Heart right ventricle (tissue), 16 donors: ENCODE measurements around the gene KCTD15. TPM values are rescaled to one million over a fixed set of nuclear protein-coding genes. Genes with fewer than 3 reads are reported as not detected.

Source experiments
- ATAC-seq, 8 donors: fragments of 200-7000 bp; cut with Tn5 transposase; one replicate each; pipeline ENCODE4 v1.9.1; 2020; ENCODE audit warnings: mild to moderate bottlenecking in 8 of 8, moderate library complexity in 8 of 8, moderate number of reproducible peaks in 1 of 8
- DNase-seq, 2 donors: peaks; one replicate each; pipeline ENCODE4 v3.0.0-alpha.2; 2020
- H3K27ac ChIP-seq, 10 donors: fragments of 200-600 bp; sonication (generic) in 2 of 10; one replicate each; pipeline versions ENCODE4 v1.5.0 to v1.8.0; 2020 to 2022; ENCODE audit warnings: mild to moderate bottlenecking in 3 of 10
- H3K27me3 ChIP-seq, 7 donors: fragments of 200-600 bp; one replicate each; pipeline ENCODE4 v1.8.0; 2021 to 2022; ENCODE audit warnings: mild to moderate bottlenecking in 2 of 7
- H3K36me3 ChIP-seq, 9 donors: fragments of 200-600 bp; sonication (generic) in 1 of 9; one replicate each; pipeline versions ENCODE4 v1.5.0 to v1.8.0; 2020 to 2022; ENCODE audit warnings: mild to moderate bottlenecking in 2 of 9
- H3K4me1 ChIP-seq, 9 donors: fragments of 200-600 bp; sonication (generic) in 1 of 9; one replicate each; pipeline versions ENCODE4 v1.5.0 to v1.8.0; 2020 to 2022; ENCODE audit warnings: mild to moderate bottlenecking in 4 of 9
- H3K4me3 ChIP-seq, 10 donors: fragments of 200-600 bp; sonication (generic) in 2 of 10; one replicate each; pipeline versions ENCODE4 v1.5.0 to v1.8.0; 2020 to 2022; ENCODE audit warnings: mild to moderate bottlenecking in 7 of 10, moderate library complexity in 2 of 10
- H3K9me3 ChIP-seq, 11 donors: fragments of 200-600 bp in 10 of 11; sonication (generic) in 2 of 11; one replicate each; pipeline versions ENCODE4 v1.5.0 to v1.8.0; 2013 to 2022; ENCODE audit warnings: mild to moderate bottlenecking in 2 of 11, control low read depth in 1 of 11, moderate library complexity in 1 of 11
- WGBS, 2 donors: extraction: QIAGEN DNeasy Blood & Tissue Kit; methylation state at CpG; one replicate each; pipeline ENCODE4 v1.1.7; 2013; ENCODE audit warnings: inconsistent platforms in 1 of 2; 5-methylcytosine and 5-hydroxymethylcytosine counted together
- intact Hi-C, 10 donors: fragments of 100-400 bp; cut with DNase I; formaldehyde crosslinking; loops; one replicate each; pipeline versions ENCODE4 v1.11.1 to v1.14.2; 2022
- polyA plus RNA-seq, 2 donors: library from polyadenylated mRNA; stranded (reverse); fragments of 200-250 nt; gene quantifications; one replicate each; pipeline ENCODE4 v1.2.3, GENCODE V29; 2013
- total RNA-seq, 10 donors: library from RNA; stranded (reverse); fragmentation: NEBNext Ultra II Directional in 3 of 10; extraction: Animal tissue kit (Norgen Biotek cat#: 25700) in 3 of 10; gene quantifications; one replicate each; pipeline versions ENCODE4 v1.2.1 to v1.2.4, GENCODE V29; 2021 to 2023
- TF ChIP-seq, protein P1 (sequence below), 9 donors: fragments of 200-600 bp; sonication (generic) in 2 of 9; IDR thresholded peaks; one replicate each; pipeline versions ENCODE4 v1.5.0 to v1.8.0; 2021 to 2022; ENCODE audit warnings: antibody characterized with exemption in 9 of 9, mild to moderate bottlenecking in 5 of 9, moderate library complexity in 1 of 9
- donor health status: Arrhythmogenic right ventricular cardiomyopathy.
- donor health status: ischemic (EF 13 %, LVEDD 7.1; RV severe dilation, severe dysfunction).
- donor health status: healthy with polysubstance abuse.
- donor health status: DM: no; HTN: yes; CAD: no.
- donor health status: DM: no; HTN: no; CAD: no.
- donor health status: ischemic (EF 25% LVEDD 6.9; RV normal size, moderate dysfunction).
- donor health status: ischemic (EF 25% LVEDD 5.7; RV mildly dilated, moderate dysfunction).
- donor health status: healthy.
- donor health status: DM: yes; HTN: yes; CAD: no.
- donor health status: Ischemic cardiomyopathy.
- donor health status: ischemic (EF 35%, LVEDD 5.7; RV mildly dilated, moderate dysfunction).
- donor health status: nonischemic (EF 11% LVEDD 7.7; RV severe dilation, severe dysfunction).
- donor health status: DM: yes; HTN: yes; CAD: no.
- donor health status: PGD.
- donor health status: ischemic (EF 29% LVEDD 5.4; RV normal size, mild dysfunction).
- donor health status: nonischemic (EF 23%, LVEDD 6.1; RV moderate dilation, normal function).

Gene KCTD15
- total and polyA plus RNA-seq, 12 donors = 3.5 to 22.5 (median 7.5) TPM

- no peaks in the 10 kb centered on the region for H3K36me3 ChIP-seq
- no peak overlapping the region for H3K4me3 ChIP-seq
- ATAC-seq (no peak), DNase-seq (no peak)
- intact Hi-C loops = loop anchor here in 2 of 10 donors (5.0 to 10.0 kb wide), 2 partner anchors 283 to 355 kb away; no protein-coding TSS in a partner anchor
- TF ChIP-seq, protein P1, sequence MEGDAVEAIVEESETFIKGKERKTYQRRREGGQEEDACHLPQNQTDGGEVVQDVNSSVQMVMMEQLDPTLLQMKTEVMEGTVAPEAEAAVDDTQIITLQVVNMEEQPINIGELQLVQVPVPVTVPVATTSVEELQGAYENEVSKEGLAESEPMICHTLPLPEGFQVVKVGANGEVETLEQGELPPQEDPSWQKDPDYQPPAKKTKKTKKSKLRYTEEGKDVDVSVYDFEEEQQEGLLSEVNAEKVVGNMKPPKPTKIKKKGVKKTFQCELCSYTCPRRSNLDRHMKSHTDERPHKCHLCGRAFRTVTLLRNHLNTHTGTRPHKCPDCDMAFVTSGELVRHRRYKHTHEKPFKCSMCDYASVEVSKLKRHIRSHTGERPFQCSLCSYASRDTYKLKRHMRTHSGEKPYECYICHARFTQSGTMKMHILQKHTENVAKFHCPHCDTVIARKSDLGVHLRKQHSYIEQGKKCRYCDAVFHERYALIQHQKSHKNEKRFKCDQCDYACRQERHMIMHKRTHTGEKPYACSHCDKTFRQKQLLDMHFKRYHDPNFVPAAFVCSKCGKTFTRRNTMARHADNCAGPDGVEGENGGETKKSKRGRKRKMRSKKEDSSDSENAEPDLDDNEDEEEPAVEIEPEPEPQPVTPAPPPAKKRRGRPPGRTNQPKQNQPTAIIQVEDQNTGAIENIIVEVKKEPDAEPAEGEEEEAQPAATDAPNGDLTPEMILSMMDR (IDR thresholded peaks at IDR 0.05) = no peak
- H3K9me3 ChIP-seq = no peaks in the 10 kb centered on the region
- 86 to 90% methylated on average over 5 of the region's 5 CpGs for WGBS, 2 donors
- H3K27ac ChIP-seq = no peak overlapping the region
- H3K27me3 ChIP-seq = peaks cover 0 to 26% (median 11%) of the 10 kb centered on the region in 7 donors
- peaks cover 0 to 7% (median 3%) of the 10 kb centered on the region in 9 donors for H3K4me1 ChIP-seq
Measured at GRCh38 chr19:33789344-33789743, 7.3 kb upstream of the KCTD15 start.

- ATAC-seq (peak in 2 of 8 donors; percentile 2 to 29), DNase-seq (peak in 1 of 2 donors; percentile 54)
- 15% methylated on average over 32 of the region's 32 CpGs for WGBS, 2 donors
Measured at GRCh38 chr19:33794683-33795369, 1.8 kb upstream of the KCTD15 start.

GRCh38 chr19:33795370-33796163 is 1.1 kb upstream of the KCTD15 start:
- Histone ChIP-seq H3K36me3 (peaks cover 0 to 13% (median 0%) of the 10 kb centered on the region in 9 donors), H3K9me3 (no peaks in the 10 kb centered on the region), H3K4me1 (peaks cover 0 to 38% (median 15%) of the 10 kb centered on the region in 9 donors), H3K4me3 (peak overlapping the region; percentile 80 to 93 (median 84)), H3K27ac (peak overlapping the region; percentile 90 to 100 (median 98)), H3K27me3 (peaks cover 0 to 28% (median 8%) of the 10 kb centered on the region in 7 donors)
- 0 to 1% methylated on average over 82 to 92 of the region's 92 CpGs for WGBS, 2 donors
- ATAC-seq (peak; percentile 81 to 91 (median 86)), DNase-seq (peak; percentile 88 to 91)
- TF ChIP-seq, protein P1 (IDR thresholded peaks at IDR 0.05) = peak; percentile 67 to 95 (median 81)
- intact Hi-C loops = loop anchor here in 6 of 10 donors (1.0 to 10.0 kb wide), 10 partner anchors 25 to 203 kb away; no protein-coding TSS in a partner anchor

More at GRCh38 chr19:33794683-33795369, 1.8 kb upstream of the KCTD15 start:
- intact Hi-C loops = loop anchor here in 6 of 10 donors (1.0 to 10.0 kb wide), 9 partner anchors 26 to 204 kb away; no protein-coding TSS in a partner anchor
- H3K9me3 ChIP-seq = no peaks in the 10 kb centered on the region
- H3K4me1 ChIP-seq = peaks cover 0 to 34% (median 15%) of the 10 kb centered on the region in 9 donors
- H3K4me3 ChIP-seq = peak overlapping the region; percentile 80 to 93 (median 84)
- H3K27ac ChIP-seq = peak overlapping the region; percentile 90 to 100 (median 98)
- TF ChIP-seq, protein P1 (IDR thresholded peaks at IDR 0.05) = no peak
- peaks cover 0 to 5% (median 0%) of the 10 kb centered on the region in 9 donors for H3K36me3 ChIP-seq
- H3K27me3 ChIP-seq = peaks cover 0 to 28% (median 14%) of the 10 kb centered on the region in 7 donors
